SK-N-DZ (cell line): ENCODE data around the gene SAMD3.
"Not testable (repeated sequence)": the region's sequence is repeated elsewhere in the genome, so short reads cannot be mapped to it uniquely, and the experiment has no call there.

Experiments
- DNase-seq: peaks from one replicate; pipeline ENCODE4 v3.0.0-alpha.2; 2015; ENCODE audit warnings: low spot score

Gene SAMD3

GRCh38 chr6:130182466-130182865 lies 40.3 kb downstream of the SAMD3 start:
- DNase-seq, result no peak

GRCh38 chr6:130178692-130179091 lies 44.1 kb downstream of the SAMD3 start:
- DNase-seq, result no peak

GRCh38 chr6:130176378-130176777 lies 46.4 kb downstream of the SAMD3 start:
- DNase-seq, result no peak

- not testable (repeated sequence) for DNase-seq
Measured at GRCh38 chr6:130173377-130174004, 49.3 kb downstream of the SAMD3 start.

GRCh38 chr6:130170160-130170559 lies 52.6 kb downstream of the SAMD3 start:
- not testable (repeated sequence) for DNase-seq

GRCh38 chr6:130167655-130168054 lies 55.1 kb downstream of the SAMD3 start:
- DNase-seq, result no peak

GRCh38 chr6:130164251-130164650 lies 58.5 kb downstream of the SAMD3 start:
- DNase-seq, result no peak

- DNase-seq, result no peak
Measured at GRCh38 chr6:130163266-130163665, 59.5 kb downstream of the SAMD3 start.

- DNase-seq, result no peak
Measured at GRCh38 chr6:130162421-130162820, 60.3 kb downstream of the SAMD3 start.

GRCh38 chr6:130161683-130162404 lies 60.9 kb downstream of the SAMD3 start:
- no peak for DNase-seq

GRCh38 chr6:130159956-130160355 lies 62.8 kb downstream of the SAMD3 start:
- DNase-seq, result no peak

GRCh38 chr6:130158548-130158947 lies 64.2 kb downstream of the SAMD3 start:
- no peak for DNase-seq

GRCh38 chr6:130158056-130158455 lies 64.7 kb downstream of the SAMD3 start:
- no peak for DNase-seq

GRCh38 chr6:130156908-130157307 lies 65.8 kb downstream of the SAMD3 start:
- no peak for DNase-seq

- no peak for DNase-seq
Measured at GRCh38 chr6:130152908-130153510, 69.7 kb downstream of the SAMD3 start.

GRCh38 chr6:130150906-130151305 lies 71.8 kb downstream of the SAMD3 start:
- no peak for DNase-seq

- DNase-seq, result not testable (repeated sequence)
Measured at GRCh38 chr6:130149016-130149415, 73.7 kb downstream of the SAMD3 start.

GRCh38 chr6:130148181-130148580 lies 74.6 kb downstream of the SAMD3 start:
- no peak for DNase-seq

GRCh38 chr6:130147111-130147510 lies 75.6 kb downstream of the SAMD3 start:
- no peak for DNase-seq

GRCh38 chr6:130143709-130144108 lies 79.0 kb downstream of the SAMD3 start:
- no peak for DNase-seq

GRCh38 chr6:130140084-130140483 lies 82.7 kb downstream of the SAMD3 start:
- DNase-seq, result no peak

- no peak for DNase-seq
Measured at GRCh38 chr6:130138909-130139242, 83.9 kb downstream of the SAMD3 start.
